Neural cell (in vitro differentiated cells): ENCODE data around the gene COL4A2. TPM values are rescaled to one million over a fixed set of nuclear protein-coding genes. Genes with fewer than 3 reads are reported as not detected.

Experiments used
- H2AFZ ChIP-seq: fragments of 200-600, 300-800 bp; sonication (generic), shearing (Covaris generic); 2 replicates; pipeline ENCODE4 v1.6.0; 2014; ENCODE audit warnings: low read depth, mild to moderate bottlenecking, antibody characterized with exemption, low read length, moderate library complexity
- H3F3A ChIP-seq: fragments of 200-600 bp; shearing (Covaris generic); 2 replicates; pipeline ENCODE4 v1.6.1; 2016; ENCODE audit warnings: mild to moderate bottlenecking, moderate library complexity, mixed read lengths, antibody characterized with exemption, low read length; ENCODE audit not compliant: insufficient read depth, poor library complexity, severe bottlenecking
- H3K27ac ChIP-seq: fragments of 200-600, 300-800 bp; sonication (generic), shearing (Covaris generic); 2 replicates; pipeline ENCODE4 v1.5.1; 2014; ENCODE audit warnings: mild to moderate bottlenecking, low read length, moderate library complexity
- H3K27me3 ChIP-seq: fragments of 300-800, 200-600 bp; sonication (generic), shearing (Covaris generic); 2 replicates; pipeline ENCODE4 v1.6.0; 2014; ENCODE audit warnings: mild to moderate bottlenecking, low read depth, low read length, moderate library complexity; ENCODE audit not compliant: insufficient read depth
- H3K36me3 ChIP-seq: fragments of 300-800, 200-600 bp; sonication (generic), shearing (Covaris generic); 2 replicates; pipeline ENCODE4 v1.5.1; 2014; ENCODE audit warnings: mild to moderate bottlenecking, antibody characterized with exemption, low read length, moderate library complexity; ENCODE audit not compliant: insufficient read depth
- H3K4me2 ChIP-seq: fragments of 300-800, 200-600 bp; sonication (generic), shearing (Covaris generic); 2 replicates; pipeline ENCODE4 v1.6.0; 2014; ENCODE audit warnings: mild to moderate bottlenecking, low read length
- H3K4me3 ChIP-seq: fragments of 300-800, 200-600 bp; sonication (generic), shearing (Covaris generic); 2 replicates; pipeline ENCODE4 v1.5.1; 2014; ENCODE audit warnings: mild to moderate bottlenecking, low read length, moderate library complexity
- H3K79me2 ChIP-seq: fragments of 200-600 bp; shearing (Covaris generic); replicated peaks from 2 replicates; pipeline ENCODE4 v1.6.0; 2014; ENCODE audit warnings: mild to moderate bottlenecking, low read length, moderate library complexity; ENCODE audit not compliant: insufficient read depth
- H3K9ac ChIP-seq: fragments of 300-800, 200-600 bp; sonication (generic), shearing (Covaris generic); 2 replicates; pipeline ENCODE4 v1.6.1; 2016; ENCODE audit warnings: mild to moderate bottlenecking, low read length, mixed read lengths
- H3K9me2 ChIP-seq: fragments of 200-600 bp; shearing (Covaris generic); 2 replicates; pipeline ENCODE4 v1.6.1; 2016; ENCODE audit warnings: mild to moderate bottlenecking, low read length, mixed read lengths; ENCODE audit not compliant: insufficient read depth
- H3K9me3 ChIP-seq: fragments of 200-600, 300-800 bp; sonication (generic), shearing (Covaris generic); 2 replicates; pipeline ENCODE4 v1.6.1; 2016; ENCODE audit warnings: mild to moderate bottlenecking, mixed run types, low read length, moderate library complexity, mixed read lengths
- H4K20me1 ChIP-seq: fragments of 200-600 bp; shearing (Covaris generic); 2 replicates; pipeline ENCODE4 v1.6.1; 2016; ENCODE audit warnings: mild to moderate bottlenecking, mixed run types; ENCODE audit not compliant: insufficient read depth
- EP300 ChIP-seq: fragments of 450-650 bp; conservative IDR thresholded peaks from 2 replicates; pipeline ENCODE4 v1.6.1; 2014; ENCODE audit warnings: antibody characterized with exemption, mild to moderate bottlenecking, moderate library complexity; ENCODE audit not compliant: poor library complexity, severe bottlenecking
- EZH2 ChIP-seq: fragments of 200-600, 300-800 bp; shearing (Covaris generic), sonication (generic); IDR thresholded peaks from 2 replicates; pipeline ENCODE4 v1.6.1; 2014; ENCODE audit warnings: antibody characterized with exemption, low read length, borderline replicate concordance, mild to moderate bottlenecking; ENCODE audit not compliant: insufficient read depth, poor library complexity, severe bottlenecking
- MXI1 ChIP-seq: fragments of 450-650 bp; conservative IDR thresholded peaks from 2 replicates; pipeline ENCODE4 v1.6.1; 2014; ENCODE audit warnings: antibody characterized with exemption, mild to moderate bottlenecking; ENCODE audit not compliant: poor library complexity, severe bottlenecking
- POLR2AphosphoS5 ChIP-seq: IDR thresholded peaks from 2 replicates; pipeline ENCODE4 v1.6.1; 2012
- RAD21 ChIP-seq: fragments of 450-650 bp; conservative IDR thresholded peaks from 2 replicates; pipeline ENCODE4 v1.6.1; 2014; ENCODE audit warnings: antibody characterized with exemption, mild to moderate bottlenecking, moderate library complexity
- SMC3 ChIP-seq: fragments of 450-650 bp; conservative IDR thresholded peaks from 2 replicates; pipeline ENCODE4 v1.6.1; 2014; ENCODE audit warnings: antibody characterized with exemption, mild to moderate bottlenecking, moderate library complexity; ENCODE audit not compliant: poor library complexity
- TAF1 ChIP-seq: IDR thresholded peaks from 2 replicates; pipeline ENCODE4 v1.6.1; 2012; ENCODE audit warnings: low read depth
- polyA plus RNA-seq: library from polyadenylated mRNA; depleted of rRNA; stranded (reverse); fragments of >200 nt; gene quantifications from 2 replicates; pipeline ENCODE4 v1.2.3, GENCODE V29; 2014
- TF ChIP-seq, protein P1 (sequence below): IDR thresholded peaks from 2 replicates; pipeline ENCODE4 v1.6.1; 2012; ENCODE audit warnings: borderline replicate concordance
- TF ChIP-seq, protein P2 (sequence below): fragments of 450-650 bp; IDR thresholded peaks from 2 replicates; pipeline ENCODE4 v1.5.1; 2014; ENCODE audit warnings: antibody characterized with exemption, mild to moderate bottlenecking, moderate library complexity; ENCODE audit not compliant: poor library complexity, severe bottlenecking

Gene COL4A2
- polyA plus RNA-seq, 1 donor from 2014 or later: 30.8 TPM

DNA sequence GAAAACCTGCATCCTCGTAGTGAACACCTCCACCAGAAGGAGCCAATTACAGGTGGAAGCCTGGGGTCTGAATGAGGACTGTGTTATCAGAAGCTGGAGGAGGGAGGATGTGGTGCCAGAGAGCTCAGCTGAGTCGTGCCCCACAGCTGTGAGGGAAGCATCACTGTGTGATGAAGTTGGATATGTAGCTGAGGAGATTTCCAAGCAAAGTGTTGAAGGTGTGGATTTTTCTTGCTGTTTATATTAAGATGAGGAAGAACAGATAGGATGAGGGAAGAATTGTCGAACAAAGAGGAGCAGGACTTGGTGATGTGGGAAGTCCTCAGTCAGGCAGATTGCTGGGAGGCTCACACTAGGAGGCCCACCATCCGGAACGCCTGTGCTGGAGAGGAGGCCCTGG, 250.0 kb downstream of the COL4A2 start:
- Histone ChIP-seq H3K27ac (no peak overlapping the region), H3K27me3 (peaks cover 28% of the 10 kb centered on the region), H3K9ac (no peak overlapping the region), H3K79me2 (no peaks in the 10 kb centered on the region), H3F3A (no peaks in the 10 kb centered on the region), H3K9me2 (no peaks in the 10 kb centered on the region), H3K9me3 (no peaks in the 10 kb centered on the region), H4K20me1 (no peaks in the 10 kb centered on the region), H3K4me2 (no peak overlapping the region), H3K36me3 (no peaks in the 10 kb centered on the region), H3K4me3 (no peak overlapping the region), H2AFZ (no peak overlapping the region)
- TF ChIP-seq EP300 (no peak), POLR2AphosphoS5 (no peak), MXI1 (no peak), TAF1 (no peak), RAD21 (no peak), EZH2 (no peak), SMC3 (no peak)
- TF ChIP-seq, protein P1, sequence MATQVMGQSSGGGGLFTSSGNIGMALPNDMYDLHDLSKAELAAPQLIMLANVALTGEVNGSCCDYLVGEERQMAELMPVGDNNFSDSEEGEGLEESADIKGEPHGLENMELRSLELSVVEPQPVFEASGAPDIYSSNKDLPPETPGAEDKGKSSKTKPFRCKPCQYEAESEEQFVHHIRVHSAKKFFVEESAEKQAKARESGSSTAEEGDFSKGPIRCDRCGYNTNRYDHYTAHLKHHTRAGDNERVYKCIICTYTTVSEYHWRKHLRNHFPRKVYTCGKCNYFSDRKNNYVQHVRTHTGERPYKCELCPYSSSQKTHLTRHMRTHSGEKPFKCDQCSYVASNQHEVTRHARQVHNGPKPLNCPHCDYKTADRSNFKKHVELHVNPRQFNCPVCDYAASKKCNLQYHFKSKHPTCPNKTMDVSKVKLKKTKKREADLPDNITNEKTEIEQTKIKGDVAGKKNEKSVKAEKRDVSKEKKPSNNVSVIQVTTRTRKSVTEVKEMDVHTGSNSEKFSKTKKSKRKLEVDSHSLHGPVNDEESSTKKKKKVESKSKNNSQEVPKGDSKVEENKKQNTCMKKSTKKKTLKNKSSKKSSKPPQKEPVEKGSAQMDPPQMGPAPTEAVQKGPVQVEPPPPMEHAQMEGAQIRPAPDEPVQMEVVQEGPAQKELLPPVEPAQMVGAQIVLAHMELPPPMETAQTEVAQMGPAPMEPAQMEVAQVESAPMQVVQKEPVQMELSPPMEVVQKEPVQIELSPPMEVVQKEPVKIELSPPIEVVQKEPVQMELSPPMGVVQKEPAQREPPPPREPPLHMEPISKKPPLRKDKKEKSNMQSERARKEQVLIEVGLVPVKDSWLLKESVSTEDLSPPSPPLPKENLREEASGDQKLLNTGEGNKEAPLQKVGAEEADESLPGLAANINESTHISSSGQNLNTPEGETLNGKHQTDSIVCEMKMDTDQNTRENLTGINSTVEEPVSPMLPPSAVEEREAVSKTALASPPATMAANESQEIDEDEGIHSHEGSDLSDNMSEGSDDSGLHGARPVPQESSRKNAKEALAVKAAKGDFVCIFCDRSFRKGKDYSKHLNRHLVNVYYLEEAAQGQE: no peak
- TF ChIP-seq, protein P2, sequence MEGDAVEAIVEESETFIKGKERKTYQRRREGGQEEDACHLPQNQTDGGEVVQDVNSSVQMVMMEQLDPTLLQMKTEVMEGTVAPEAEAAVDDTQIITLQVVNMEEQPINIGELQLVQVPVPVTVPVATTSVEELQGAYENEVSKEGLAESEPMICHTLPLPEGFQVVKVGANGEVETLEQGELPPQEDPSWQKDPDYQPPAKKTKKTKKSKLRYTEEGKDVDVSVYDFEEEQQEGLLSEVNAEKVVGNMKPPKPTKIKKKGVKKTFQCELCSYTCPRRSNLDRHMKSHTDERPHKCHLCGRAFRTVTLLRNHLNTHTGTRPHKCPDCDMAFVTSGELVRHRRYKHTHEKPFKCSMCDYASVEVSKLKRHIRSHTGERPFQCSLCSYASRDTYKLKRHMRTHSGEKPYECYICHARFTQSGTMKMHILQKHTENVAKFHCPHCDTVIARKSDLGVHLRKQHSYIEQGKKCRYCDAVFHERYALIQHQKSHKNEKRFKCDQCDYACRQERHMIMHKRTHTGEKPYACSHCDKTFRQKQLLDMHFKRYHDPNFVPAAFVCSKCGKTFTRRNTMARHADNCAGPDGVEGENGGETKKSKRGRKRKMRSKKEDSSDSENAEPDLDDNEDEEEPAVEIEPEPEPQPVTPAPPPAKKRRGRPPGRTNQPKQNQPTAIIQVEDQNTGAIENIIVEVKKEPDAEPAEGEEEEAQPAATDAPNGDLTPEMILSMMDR: no peak

DNA sequence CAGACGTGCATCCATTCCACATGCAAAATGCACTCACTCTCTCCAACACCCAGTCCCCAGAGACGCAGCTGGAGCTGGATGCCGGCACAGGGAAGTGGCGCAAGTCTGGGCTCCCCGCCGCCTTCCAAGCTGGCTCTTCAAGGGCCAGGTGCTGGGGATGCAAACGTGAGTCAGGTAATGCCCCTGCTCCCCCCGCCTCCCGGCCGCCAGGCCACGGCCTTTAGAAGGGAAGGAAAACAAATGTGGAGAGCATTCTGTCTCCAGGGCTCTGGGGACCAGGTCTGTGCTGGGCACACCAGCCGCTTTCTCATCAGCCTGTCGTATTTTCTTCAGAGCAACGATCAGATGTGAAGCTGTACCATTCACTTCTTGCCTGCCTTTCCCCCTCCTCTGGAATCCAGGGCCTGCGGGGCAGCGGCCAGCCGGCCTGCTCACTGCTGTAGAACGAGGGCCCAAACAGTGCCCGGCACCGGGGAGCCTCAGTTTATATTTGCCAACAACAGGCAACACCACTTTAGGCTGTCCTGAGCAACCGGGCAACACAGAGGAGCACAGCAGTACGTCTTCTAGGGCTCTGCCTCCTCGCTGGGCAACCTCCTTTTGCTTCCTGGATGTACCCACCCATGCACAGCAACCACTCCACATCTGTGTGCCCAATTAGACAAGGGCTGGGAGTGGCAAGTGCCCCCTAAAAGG, 250.7 kb downstream of the COL4A2 start:
- no peaks in the 10 kb centered on the region for H3K9me2 ChIP-seq
- no peaks in the 10 kb centered on the region for H3K9me3 ChIP-seq
- no peak overlapping the region for H3K4me2 ChIP-seq
- H3K36me3 ChIP-seq: no peaks in the 10 kb centered on the region
- TF ChIP-seq, protein P2: no peak
- TF ChIP-seq TAF1 (no peak), RAD21 (no peak), MXI1 (no peak), EZH2 (no peak), POLR2AphosphoS5 (no peak), SMC3 (no peak), EP300 (no peak)
- TF ChIP-seq, protein P1: no peak
- H3K27ac ChIP-seq: no peak overlapping the region
- H3K79me2 ChIP-seq: no peaks in the 10 kb centered on the region
- no peak overlapping the region for H3K9ac ChIP-seq
- no peak overlapping the region for H2AFZ ChIP-seq
- H3K4me3 ChIP-seq: no peak overlapping the region
- H3K27me3 ChIP-seq: peaks cover 35% of the 10 kb centered on the region
- no peaks in the 10 kb centered on the region for H3F3A ChIP-seq
- no peaks in the 10 kb centered on the region for H4K20me1 ChIP-seq
